22Rv1 (cell line): Measurements from ENCODE around the gene PPAN.

Experiments used
- ZFX ChIP-seq: fragments of 450-650 bp; IDR thresholded peaks from 2 replicates; pipeline ENCODE4 v1.6.1; 2017; ENCODE audit warnings: antibody characterized with exemption, borderline replicate concordance
- TF ChIP-seq, protein P1 (sequence below): fragments of 450-650 bp; IDR thresholded peaks from 2 replicates; pipeline ENCODE4 v1.5.1; 2017; ENCODE audit warnings: mild to moderate bottlenecking

DNA sequence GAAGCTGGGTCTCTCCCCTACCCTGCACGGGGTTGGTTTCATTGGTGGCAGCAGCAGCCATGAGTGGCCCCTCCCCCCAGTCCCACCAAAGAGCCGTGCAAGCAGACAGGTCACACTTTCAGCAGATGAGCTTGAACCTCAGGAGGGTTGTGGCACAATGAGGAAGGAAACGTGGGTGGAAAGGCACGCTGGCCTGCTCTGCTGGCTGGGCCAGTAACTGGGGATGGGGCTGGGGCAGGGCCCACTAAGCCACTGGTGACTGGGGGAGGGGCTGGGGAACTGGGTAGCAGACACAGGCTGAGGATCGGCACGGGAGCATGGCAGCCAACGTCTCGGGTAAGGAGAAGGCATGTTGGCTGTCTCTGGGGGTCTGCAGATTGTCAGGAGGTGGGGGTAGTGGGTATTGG is 5.2 kb downstream of the PPAN start, which contains the start of gene P2RY11:
- TF ChIP-seq, protein P1, sequence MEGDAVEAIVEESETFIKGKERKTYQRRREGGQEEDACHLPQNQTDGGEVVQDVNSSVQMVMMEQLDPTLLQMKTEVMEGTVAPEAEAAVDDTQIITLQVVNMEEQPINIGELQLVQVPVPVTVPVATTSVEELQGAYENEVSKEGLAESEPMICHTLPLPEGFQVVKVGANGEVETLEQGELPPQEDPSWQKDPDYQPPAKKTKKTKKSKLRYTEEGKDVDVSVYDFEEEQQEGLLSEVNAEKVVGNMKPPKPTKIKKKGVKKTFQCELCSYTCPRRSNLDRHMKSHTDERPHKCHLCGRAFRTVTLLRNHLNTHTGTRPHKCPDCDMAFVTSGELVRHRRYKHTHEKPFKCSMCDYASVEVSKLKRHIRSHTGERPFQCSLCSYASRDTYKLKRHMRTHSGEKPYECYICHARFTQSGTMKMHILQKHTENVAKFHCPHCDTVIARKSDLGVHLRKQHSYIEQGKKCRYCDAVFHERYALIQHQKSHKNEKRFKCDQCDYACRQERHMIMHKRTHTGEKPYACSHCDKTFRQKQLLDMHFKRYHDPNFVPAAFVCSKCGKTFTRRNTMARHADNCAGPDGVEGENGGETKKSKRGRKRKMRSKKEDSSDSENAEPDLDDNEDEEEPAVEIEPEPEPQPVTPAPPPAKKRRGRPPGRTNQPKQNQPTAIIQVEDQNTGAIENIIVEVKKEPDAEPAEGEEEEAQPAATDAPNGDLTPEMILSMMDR, result no peak
- TF ChIP-seq ZFX, result no peak
